Gastroesophageal sphincter (tissue), 4 donors: ENCODE measurements around the gene KCNK5. TPM values are rescaled to one million over a fixed set of nuclear protein-coding genes. Genes with fewer than 3 reads are reported as not detected.

Experiments
- ATAC-seq: fragments of 150-250 bp; one replicate; pipeline ENCODE4 v1.9.1; 2016; ENCODE audit warnings: mild to moderate bottlenecking, moderate library complexity
- H3K27ac ChIP-seq, 4 donors: fragments of 200-600 bp; sonication (generic) in 3 of 4; 1 replicate in 3 of 4; 2 replicates in 1 of 4; pipeline ENCODE4 v1.5.1; 2016 to 2019
- H3K27me3 ChIP-seq: fragments of 200-600 bp; sonication (generic); one replicate; pipeline ENCODE4 v1.5.1; 2019
- H3K36me3 ChIP-seq, 2 donors: fragments of 200-600 bp; sonication (generic); one replicate each; pipeline ENCODE4 v1.5.1; 2019; ENCODE audit warnings: control low read depth in 1 of 2
- H3K4me1 ChIP-seq, 3 donors: fragments of 200-600 bp; sonication (generic); 1 replicate in 2 of 3; 2 replicates in 1 of 3; pipeline ENCODE4 v1.5.1; 2016 to 2019; ENCODE audit warnings: control low read depth in 2 of 3
- H3K4me3 ChIP-seq, 2 donors: fragments of 200-600 bp; sonication (generic); one replicate each; pipeline ENCODE4 v1.5.1; 2019; ENCODE audit warnings: mild to moderate bottlenecking in 1 of 2, moderate library complexity in 1 of 2
- H3K9me3 ChIP-seq, 3 donors: fragments of 200-600 bp; sonication (generic); one replicate each; pipeline ENCODE4 v1.5.1; 2017 to 2019; ENCODE audit warnings: control low read depth in 2 of 3
- EP300 ChIP-seq: sonication (generic); formaldehyde crosslinking; IDR thresholded peaks from one replicate; pipeline ENCODE4 v1.6.1; 2017; ENCODE audit warnings: antibody characterized with exemption, mild to moderate bottlenecking
- POLR2A ChIP-seq, 2 donors: fragments of 450-650 bp; IDR thresholded peaks; one replicate each; pipeline ENCODE4 v1.6.1; 2017; ENCODE audit warnings: antibody characterized with exemption in 2 of 2, mild to moderate bottlenecking in 2 of 2, moderate library complexity in 1 of 2
- POLR2AphosphoS5 ChIP-seq: sonication (generic); formaldehyde crosslinking; IDR thresholded peaks from one replicate; pipeline ENCODE4 v1.6.1; 2017; ENCODE audit warnings: antibody characterized with exemption
- WGBS, 2 donors: methylation state at CpG; one replicate each; pipeline ENCODE4 v1.1.5; 2018; ENCODE audit warnings: low coverage in 1 of 2; 5-methylcytosine and 5-hydroxymethylcytosine counted together
- total RNA-seq, 4 donors: library from RNA; depleted of rRNA; stranded (reverse); fragments of >200 nt; gene quantifications; one replicate each; pipeline ENCODE4 v1.1.0, GENCODE V29; 2016
- TF ChIP-seq, protein P1 (sequence below), 4 experiments: fragments of 200-600 bp in 2 of 4; fragments of 450-650 bp in 2 of 4; sonication (generic) in 1 of 4; IDR thresholded peaks; one replicate each; pipeline ENCODE4 v1.5.1; 2017 to 2019; ENCODE audit warnings: antibody characterized with exemption in 4 of 4, mild to moderate bottlenecking in 2 of 4, moderate library complexity in 2 of 4

The KCNK5 gene
- total RNA-seq, 4 donors from 2014 or later = 7.3 to 11.5 (median 8.0) TPM

DNA sequence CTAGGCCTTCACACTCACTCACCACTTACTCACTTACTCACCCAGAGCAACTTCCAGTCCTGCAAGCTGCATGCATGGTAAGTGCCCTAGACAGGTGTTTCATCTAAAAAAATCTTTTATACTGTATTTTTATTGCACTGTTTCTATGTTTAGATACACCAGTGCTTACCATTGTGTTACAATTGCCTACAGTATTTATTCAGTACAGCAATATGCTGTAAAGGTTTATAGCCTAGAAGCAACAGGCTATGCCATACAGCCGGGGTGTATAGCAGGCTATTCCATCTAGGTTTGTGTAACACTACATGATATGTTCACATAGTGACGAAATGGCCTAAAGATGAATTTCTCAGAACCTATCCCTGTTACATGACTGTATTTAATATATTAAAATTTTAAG lies 37.1 kb upstream of the KCNK5 start:
- Histone ChIP-seq H3K27me3 (peaks cover 8% of the 10 kb centered on the region), H3K27ac (no peak overlapping the region), H3K4me3 (no peak overlapping the region), H3K36me3 (no peaks in the 10 kb centered on the region), H3K4me1 (no peaks in the 10 kb centered on the region), H3K9me3 (no peaks in the 10 kb centered on the region)
- no peak for TF ChIP-seq POLR2A (IDR thresholded peaks at IDR 0.05)
- no peak for TF ChIP-seq EP300
- no peak for TF ChIP-seq POLR2AphosphoS5
- TF ChIP-seq, protein P1, sequence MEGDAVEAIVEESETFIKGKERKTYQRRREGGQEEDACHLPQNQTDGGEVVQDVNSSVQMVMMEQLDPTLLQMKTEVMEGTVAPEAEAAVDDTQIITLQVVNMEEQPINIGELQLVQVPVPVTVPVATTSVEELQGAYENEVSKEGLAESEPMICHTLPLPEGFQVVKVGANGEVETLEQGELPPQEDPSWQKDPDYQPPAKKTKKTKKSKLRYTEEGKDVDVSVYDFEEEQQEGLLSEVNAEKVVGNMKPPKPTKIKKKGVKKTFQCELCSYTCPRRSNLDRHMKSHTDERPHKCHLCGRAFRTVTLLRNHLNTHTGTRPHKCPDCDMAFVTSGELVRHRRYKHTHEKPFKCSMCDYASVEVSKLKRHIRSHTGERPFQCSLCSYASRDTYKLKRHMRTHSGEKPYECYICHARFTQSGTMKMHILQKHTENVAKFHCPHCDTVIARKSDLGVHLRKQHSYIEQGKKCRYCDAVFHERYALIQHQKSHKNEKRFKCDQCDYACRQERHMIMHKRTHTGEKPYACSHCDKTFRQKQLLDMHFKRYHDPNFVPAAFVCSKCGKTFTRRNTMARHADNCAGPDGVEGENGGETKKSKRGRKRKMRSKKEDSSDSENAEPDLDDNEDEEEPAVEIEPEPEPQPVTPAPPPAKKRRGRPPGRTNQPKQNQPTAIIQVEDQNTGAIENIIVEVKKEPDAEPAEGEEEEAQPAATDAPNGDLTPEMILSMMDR (IDR thresholded peaks at IDR 0.05) = no peak
- ATAC-seq = no peak
- WGBS, 2 donors = 83 to 89% methylated on average over 1 to 2 of the region's 2 CpGs

DNA sequence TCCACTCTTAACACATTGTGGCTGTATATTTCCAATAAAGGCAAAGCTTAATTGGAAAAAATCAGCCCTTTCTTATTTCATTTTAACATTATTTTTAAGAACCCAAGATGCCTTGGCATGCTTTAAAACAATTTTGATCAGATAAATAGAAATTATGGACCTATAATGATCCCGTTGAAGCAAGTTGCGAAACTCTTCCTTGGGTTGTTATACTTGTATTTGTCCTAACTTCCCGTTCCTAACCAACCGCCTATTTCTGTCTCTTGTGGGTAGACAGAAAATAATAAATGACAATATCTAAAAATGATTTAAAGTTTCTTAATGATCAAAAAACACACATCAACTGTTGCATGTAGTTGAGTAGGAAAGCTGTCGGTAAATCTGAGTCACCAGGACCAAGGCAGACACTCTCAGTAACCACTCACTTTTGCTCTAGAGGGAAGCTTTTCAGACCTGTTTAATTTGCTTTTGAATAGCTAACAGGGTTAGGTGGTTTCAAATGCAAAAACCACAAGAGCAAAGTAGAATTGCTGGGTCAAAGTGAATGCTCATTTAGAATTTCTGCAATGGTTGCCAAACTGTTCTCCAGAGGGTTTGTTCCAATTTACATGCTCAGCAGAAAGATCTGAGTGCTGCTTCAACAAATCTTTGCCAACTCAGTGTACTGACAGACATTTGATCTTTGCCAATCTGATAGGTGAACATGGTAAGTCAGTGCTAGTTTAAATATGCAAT lies 34.2 kb upstream of the KCNK5 start:
- H3K9me3 ChIP-seq = no peaks in the 10 kb centered on the region
- peaks cover 27% of the 10 kb centered on the region for H3K27me3 ChIP-seq
- H3K4me1 ChIP-seq = no peaks in the 10 kb centered on the region
- H3K36me3 ChIP-seq = no peaks in the 10 kb centered on the region
- no peak for ATAC-seq
- TF ChIP-seq POLR2AphosphoS5 (no peak), POLR2A (IDR thresholded peaks at IDR 0.05) (no peak), EP300 (no peak)
- TF ChIP-seq, protein P1 (IDR thresholded peaks at IDR 0.05) = no peak
- no peak overlapping the region for H3K4me3 ChIP-seq
- H3K27ac ChIP-seq = no peak overlapping the region
- 53 to 62% methylated on average over 5 of the region's 5 CpGs for WGBS, 2 donors

DNA sequence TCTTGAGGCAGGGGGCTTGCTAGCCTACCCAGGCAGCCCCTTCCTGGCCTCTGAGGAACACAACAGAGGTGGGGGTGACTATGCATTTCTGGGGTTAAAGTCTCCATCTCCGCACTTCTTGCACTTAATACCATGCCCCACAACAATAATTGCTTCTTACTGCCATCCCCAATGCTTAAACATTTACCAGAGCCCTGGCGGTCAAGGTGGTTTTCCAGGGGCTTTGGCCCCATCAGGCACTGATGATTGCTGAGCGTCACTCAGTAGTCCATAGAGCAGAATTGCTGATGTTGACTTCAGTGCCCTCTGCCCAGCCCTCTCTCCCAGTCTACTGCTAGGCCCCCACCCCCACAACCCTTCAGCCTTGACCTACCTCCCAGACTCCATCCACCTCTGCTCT lies 32.5 kb upstream of the KCNK5 start:
- TF ChIP-seq EP300 (no peak), POLR2AphosphoS5 (no peak), POLR2A (IDR thresholded peaks at IDR 0.05) (no peak)
- TF ChIP-seq, protein P1 (IDR thresholded peaks at IDR 0.05) = no peak
- 80 to 90% methylated on average over 1 to 3 of the region's 3 CpGs for WGBS, 2 donors
- peaks cover 29% of the 10 kb centered on the region for H3K27me3 ChIP-seq
- no peak overlapping the region for H3K4me3 ChIP-seq
- ATAC-seq = no peak
- no peaks in the 10 kb centered on the region for H3K4me1 ChIP-seq
- no peak overlapping the region for H3K27ac ChIP-seq
- no peaks in the 10 kb centered on the region for H3K9me3 ChIP-seq
- H3K36me3 ChIP-seq = no peaks in the 10 kb centered on the region

DNA sequence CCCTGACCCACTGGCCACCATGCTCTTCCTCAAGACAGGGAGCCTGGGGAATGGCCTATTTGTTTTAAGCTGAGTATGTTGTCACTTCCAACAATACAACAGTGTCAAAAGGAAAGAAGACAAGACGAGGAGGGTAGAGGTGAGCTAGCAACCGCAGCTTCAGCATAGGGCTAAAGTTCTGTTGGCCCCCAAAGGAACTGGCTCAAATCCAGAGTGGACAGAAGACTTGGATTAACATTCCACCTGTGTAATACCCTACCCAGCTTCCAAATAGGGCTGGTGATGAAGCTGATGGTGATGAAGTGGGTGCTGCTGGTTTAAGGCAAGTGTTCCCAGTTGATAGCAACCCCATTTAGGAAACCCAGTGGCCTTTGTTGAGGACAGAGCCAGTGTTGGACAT lies 31.7 kb upstream of the KCNK5 start:
- Histone ChIP-seq H3K4me3 (no peak overlapping the region), H3K27ac (no peak overlapping the region), H3K36me3 (no peaks in the 10 kb centered on the region), H3K9me3 (no peaks in the 10 kb centered on the region), H3K27me3 (peaks cover 34% of the 10 kb centered on the region), H3K4me1 (no peaks in the 10 kb centered on the region)
- ATAC-seq = no peak
- TF ChIP-seq POLR2A (IDR thresholded peaks at IDR 0.05) (no peak), POLR2AphosphoS5 (no peak), EP300 (no peak)
- TF ChIP-seq, protein P1 (IDR thresholded peaks at IDR 0.05) = no peak
- WGBS, 2 donors = 91% methylated on average over 2 of the region's 2 CpGs; no CpG with 5 or more reads in 1 of the 2 donors

DNA sequence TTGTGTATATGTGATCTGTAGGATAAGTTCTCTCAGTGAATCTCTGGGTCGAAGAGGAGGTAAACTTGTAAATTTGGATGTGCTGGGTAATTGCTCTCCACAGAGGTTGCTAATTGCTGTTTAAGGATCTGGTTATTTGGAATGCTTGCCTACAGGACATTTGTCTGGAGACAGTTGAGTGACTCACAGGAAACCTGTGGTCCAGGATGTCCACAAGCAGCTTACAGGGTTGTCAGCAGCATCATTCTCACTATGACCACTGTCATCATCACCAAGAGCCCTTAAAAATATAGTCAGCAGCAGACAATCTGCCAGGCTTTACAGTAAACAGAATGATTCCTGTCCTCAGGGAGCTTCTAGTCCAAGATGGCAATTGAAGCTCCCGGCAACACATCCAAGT lies 31.2 kb upstream of the KCNK5 start:
- Histone ChIP-seq H3K4me3 (no peak overlapping the region), H3K9me3 (no peaks in the 10 kb centered on the region), H3K27me3 (peaks cover 34% of the 10 kb centered on the region), H3K27ac (no peak overlapping the region), H3K36me3 (no peaks in the 10 kb centered on the region), H3K4me1 (no peaks in the 10 kb centered on the region)
- ATAC-seq = no peak
- 100% methylated on average over 1 of the region's 2 CpGs; no CpG with 5 or more reads in 1 of the 2 donors for WGBS, 2 donors
- no peak for TF ChIP-seq POLR2A (IDR thresholded peaks at IDR 0.05)
- no peak for TF ChIP-seq POLR2AphosphoS5
- TF ChIP-seq, protein P1 (IDR thresholded peaks at IDR 0.05) = no peak
- no peak for TF ChIP-seq EP300
